Activated effector memory CD4-positive, alpha-beta T cell treated with anti-CD3 and anti-CD28 coated beads, Interleukin-2, amount 50 U/mL, for 16 hours (primary cell): ENCODE measurements around the gene CSK.
A peak's percentile ranks its signal among the peaks of the same experiment; 100 is the strongest.

Experiments used
- DNase-seq: peaks from one replicate; pipeline ENCODE4 v3.0.0-alpha.2; 2020

CSK gene

GRCh38 chr15:74781431-74782258 is at the start of gene CSK:
TSS of gene CSK (plus strand) at chr15:74782080. CDS start at chr15:74798298, 16,218 bp downstream.
- DNase-seq: peak; percentile 93

- DNase-seq: peak; percentile 33
These were observed 49.0 kb upstream of the CSK start for GRCh38 chr15:74732846-74733245.

GRCh38 chr15:74733269-74733668 is 48.6 kb upstream of the CSK start:
- peak; percentile 6 for DNase-seq

GRCh38 chr15:74735305-74735704 is 46.6 kb upstream of the CSK start:
- DNase-seq: no peak

- DNase-seq: peak; percentile 42
These were observed 43.6 kb upstream of the CSK start for GRCh38 chr15:74738239-74738638.

GRCh38 chr15:74742422-74742821 is 39.5 kb upstream of the CSK start:
- no peak for DNase-seq

- DNase-seq: no peak
These were observed 35.5 kb upstream of the CSK start for GRCh38 chr15:74746389-74746788.

GRCh38 chr15:74748322-74748946 is 33.4 kb upstream of the CSK start, which contains the start of gene CYP1A2:
TSS of gene CYP1A2 (plus strand) at chr15:74748845. CDS start at chr15:74749739, 894 bp downstream.
- DNase-seq: no peak

GRCh38 chr15:74749832-74750231 is 32.0 kb upstream of the CSK start:
- DNase-seq: no peak

GRCh38 chr15:74750751-74751150 is 31.1 kb upstream of the CSK start:
- no peak for DNase-seq

GRCh38 chr15:74752011-74752410 is 29.9 kb upstream of the CSK start:
- no peak for DNase-seq

GRCh38 chr15:74752531-74752930 is 29.3 kb upstream of the CSK start:
- no peak for DNase-seq

GRCh38 chr15:74754593-74755215 is 27.2 kb upstream of the CSK start:
- no peak for DNase-seq

- no peak for DNase-seq
These were observed 23.1 kb upstream of the CSK start for GRCh38 chr15:74758736-74759135.

- no peak for DNase-seq
These were observed 19.1 kb upstream of the CSK start for GRCh38 chr15:74762791-74763150.

- no peak for DNase-seq
These were observed 18.5 kb upstream of the CSK start for GRCh38 chr15:74763416-74763815.

- DNase-seq: no peak
These were observed 14.4 kb upstream of the CSK start for GRCh38 chr15:74767167-74768098.

GRCh38 chr15:74768099-74768770 is 13.6 kb upstream of the CSK start:
- no peak for DNase-seq

GRCh38 chr15:74768771-74769342 is 13.0 kb upstream of the CSK start:
- peak; percentile 86 for DNase-seq

- DNase-seq: no peak
These were observed 12.3 kb upstream of the CSK start for GRCh38 chr15:74769463-74770025.

GRCh38 chr15:74770211-74770903 is 11.5 kb upstream of the CSK start:
- no peak for DNase-seq
